ENCODE results near the gene SQSTM1.

DNA sequence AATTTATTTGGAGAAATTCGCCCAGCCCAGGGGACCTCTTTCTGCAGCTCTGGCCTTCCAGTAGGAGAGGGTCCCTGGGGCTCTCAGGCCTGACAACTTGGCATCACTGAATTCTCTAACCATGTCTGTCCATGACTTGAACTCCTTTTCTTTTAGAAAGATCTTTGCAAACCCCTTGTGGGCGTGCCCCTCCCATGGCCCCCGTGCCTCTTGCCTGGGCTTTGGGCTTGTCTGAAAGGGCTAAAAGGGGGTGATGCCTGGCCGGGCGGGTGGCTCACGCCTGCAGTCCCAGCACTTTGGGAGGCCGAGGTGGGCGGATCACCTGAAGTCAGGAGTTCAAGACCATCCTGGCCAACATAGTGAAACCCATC lies 3.2 kb upstream of the SQSTM1 start:
- TF ChIP-seq CTCF (IDR thresholded peaks at IDR 0.05), result no peak
- TF ChIP-seq EZH2 (IDR thresholded peaks at IDR 0.05; ENCODE audit: borderline replicate concordance, insufficient read depth, low read depth, low read length, poor library complexity, severe bottlenecking), result no peak

Data from B cell (primary cell).